Cardiac muscle cell (in vitro differentiated cells and primary cell): ENCODE data around the gene SRI. TPM values are rescaled to one million over a fixed set of nuclear protein-coding genes. Genes with fewer than 3 reads are reported as not detected.

Experiments used
- DNase-seq, 2 donors: peaks; one replicate each; pipeline versions ENCODE4 v3.0.0 to v3.0.0-alpha.2; 2010 to 2017; ENCODE audit warnings: low read depth in 1 of 2, low spot score in 1 of 2
- H3K27ac ChIP-seq: fragments of 200-600 bp; sonication (generic); 2 replicates; pipeline ENCODE4 v1.5.1; 2016
- H3K27me3 ChIP-seq: fragments of 200-600 bp; sonication (generic); 2 replicates; pipeline ENCODE4 v1.6.0; 2016; ENCODE audit warnings: control low read depth
- H3K36me3 ChIP-seq: fragments of 200-600 bp; sonication (generic); 2 replicates; pipeline ENCODE4 v1.5.1; 2016; ENCODE audit warnings: control low read depth
- H3K4me1 ChIP-seq: fragments of 200-600 bp; sonication (generic); 2 replicates; pipeline ENCODE4 v1.8.1; 2017; ENCODE audit warnings: low read depth, mild to moderate bottlenecking, mixed run types
- H3K4me3 ChIP-seq: fragments of 200-600 bp; sonication (generic); 2 replicates; pipeline ENCODE4 v1.5.1; 2016; ENCODE audit warnings: mild to moderate bottlenecking
- H3K9me3 ChIP-seq: fragments of 200-600 bp; sonication (generic); 2 replicates; pipeline ENCODE4 v1.5.1; 2017; ENCODE audit warnings: low read depth, mild to moderate bottlenecking, control low read depth
- polyA plus RNA-seq: library from polyadenylated mRNA; unstranded; fragments of >200 nt; fragmentation: Nextera tagmentation; extraction: Ambion mirVana; gene quantifications from 2 replicates; pipeline ENCODE4 v1.2.1, GENCODE V29; 2016
- total RNA-seq: library from RNA; depleted of rRNA; stranded (reverse); fragments of >200 nt; gene quantifications from 2 replicates; pipeline ENCODE4 v1.2.3, GENCODE V29; 2016
- TF ChIP-seq, protein P1 (sequence below): IDR thresholded peaks from 2 replicates; pipeline ENCODE4 v1.5.1; 2012; ENCODE audit warnings: low read depth, mild to moderate bottlenecking, low read length

Gene SRI
- total and polyA plus RNA-seq, 2 experiments from 2014 or later = 115 to 348 TPM

DNA sequence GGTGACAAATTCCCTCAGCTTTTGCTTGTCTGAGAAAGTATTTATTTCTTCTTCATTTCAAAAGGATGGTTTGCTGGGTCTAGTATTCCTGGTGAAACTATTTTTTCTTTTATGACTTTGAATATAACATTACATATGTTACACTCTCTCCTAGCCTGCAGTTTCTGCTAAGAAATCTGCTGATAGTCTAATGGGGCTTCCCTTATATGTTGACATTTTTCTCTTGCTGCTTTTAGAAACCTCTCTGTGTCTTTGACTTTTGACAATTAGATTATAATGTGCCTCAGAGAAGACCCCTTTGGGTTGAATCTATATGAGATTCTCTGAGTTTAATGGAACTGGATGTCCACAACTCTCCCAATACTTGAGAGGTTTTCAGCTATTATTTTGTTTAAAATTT lies 33.8 kb upstream of the SRI start:
- DNase-seq = no peak

DNA sequence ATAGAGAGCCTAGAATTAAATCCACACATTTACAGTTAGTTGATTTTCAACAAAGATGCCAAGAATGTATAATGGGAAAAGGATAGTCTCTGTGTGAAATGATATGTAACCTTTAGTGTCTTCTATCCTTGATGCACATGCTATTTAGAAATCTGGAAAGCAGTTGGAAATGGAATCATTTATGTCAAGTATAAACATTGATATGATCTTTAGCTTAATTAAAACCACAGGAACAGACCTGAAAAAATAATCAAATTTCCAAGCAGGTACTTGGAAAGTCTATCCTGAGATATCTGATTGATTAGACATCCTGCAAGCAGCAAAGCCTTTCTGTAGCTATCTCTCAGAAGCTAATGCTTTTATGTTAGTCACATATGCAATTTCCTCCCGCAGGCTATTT lies 24.4 kb upstream of the SRI start:
- Histone ChIP-seq H3K27me3 (no peaks in the 10 kb centered on the region), H3K4me3 (no peak overlapping the region), H3K27ac (no peak overlapping the region), H3K36me3 (no peaks in the 10 kb centered on the region), H3K9me3 (no peaks in the 10 kb centered on the region), H3K4me1 (no peaks in the 10 kb centered on the region)
- TF ChIP-seq, protein P1, sequence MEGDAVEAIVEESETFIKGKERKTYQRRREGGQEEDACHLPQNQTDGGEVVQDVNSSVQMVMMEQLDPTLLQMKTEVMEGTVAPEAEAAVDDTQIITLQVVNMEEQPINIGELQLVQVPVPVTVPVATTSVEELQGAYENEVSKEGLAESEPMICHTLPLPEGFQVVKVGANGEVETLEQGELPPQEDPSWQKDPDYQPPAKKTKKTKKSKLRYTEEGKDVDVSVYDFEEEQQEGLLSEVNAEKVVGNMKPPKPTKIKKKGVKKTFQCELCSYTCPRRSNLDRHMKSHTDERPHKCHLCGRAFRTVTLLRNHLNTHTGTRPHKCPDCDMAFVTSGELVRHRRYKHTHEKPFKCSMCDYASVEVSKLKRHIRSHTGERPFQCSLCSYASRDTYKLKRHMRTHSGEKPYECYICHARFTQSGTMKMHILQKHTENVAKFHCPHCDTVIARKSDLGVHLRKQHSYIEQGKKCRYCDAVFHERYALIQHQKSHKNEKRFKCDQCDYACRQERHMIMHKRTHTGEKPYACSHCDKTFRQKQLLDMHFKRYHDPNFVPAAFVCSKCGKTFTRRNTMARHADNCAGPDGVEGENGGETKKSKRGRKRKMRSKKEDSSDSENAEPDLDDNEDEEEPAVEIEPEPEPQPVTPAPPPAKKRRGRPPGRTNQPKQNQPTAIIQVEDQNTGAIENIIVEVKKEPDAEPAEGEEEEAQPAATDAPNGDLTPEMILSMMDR = no peak
- no peak for DNase-seq

More for the DNA sequence above, 33.8 kb upstream of the SRI start:
- TF ChIP-seq, protein P1 = no peak
- Histone ChIP-seq H3K27ac (no peak overlapping the region), H3K36me3 (no peaks in the 10 kb centered on the region), H3K27me3 (no peaks in the 10 kb centered on the region), H3K9me3 (no peaks in the 10 kb centered on the region), H3K4me3 (no peak overlapping the region), H3K4me1 (no peaks in the 10 kb centered on the region)

DNA sequence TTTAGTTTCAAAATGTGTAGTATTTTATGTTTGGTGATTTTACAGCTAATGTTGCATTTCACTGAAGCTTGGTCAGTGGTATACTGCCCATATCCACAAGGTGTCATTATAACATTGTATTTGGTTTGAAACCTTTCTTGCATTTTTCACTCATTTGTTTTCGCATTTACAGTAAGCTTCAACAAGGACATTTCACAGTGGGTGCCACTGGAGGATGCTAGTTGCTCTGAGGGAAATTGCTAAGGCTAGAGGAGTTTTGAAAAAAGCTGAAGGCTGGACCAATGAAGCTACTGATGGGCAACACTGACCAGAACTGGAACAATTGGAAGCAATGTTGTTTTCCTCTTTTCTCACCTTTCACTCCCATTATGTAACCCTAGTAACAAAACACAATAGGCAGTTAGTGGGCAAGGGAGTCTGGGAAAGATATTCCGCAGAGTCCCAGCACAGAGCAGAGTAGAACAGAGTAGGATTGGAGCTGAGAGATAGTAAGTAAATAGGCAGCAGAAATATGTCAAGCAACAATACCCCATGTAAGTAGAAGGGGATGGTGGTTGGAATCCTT lies 23.6 kb upstream of the SRI start:
- H3K4me3 ChIP-seq = no peak overlapping the region
- H3K27ac ChIP-seq = no peak overlapping the region
- peak; percentile 54 to 81 for DNase-seq
- no peaks in the 10 kb centered on the region for H3K27me3 ChIP-seq
- H3K9me3 ChIP-seq = no peaks in the 10 kb centered on the region
- no peaks in the 10 kb centered on the region for H3K4me1 ChIP-seq
- no peaks in the 10 kb centered on the region for H3K36me3 ChIP-seq
- TF ChIP-seq, protein P1 = peak; percentile 86

DNA sequence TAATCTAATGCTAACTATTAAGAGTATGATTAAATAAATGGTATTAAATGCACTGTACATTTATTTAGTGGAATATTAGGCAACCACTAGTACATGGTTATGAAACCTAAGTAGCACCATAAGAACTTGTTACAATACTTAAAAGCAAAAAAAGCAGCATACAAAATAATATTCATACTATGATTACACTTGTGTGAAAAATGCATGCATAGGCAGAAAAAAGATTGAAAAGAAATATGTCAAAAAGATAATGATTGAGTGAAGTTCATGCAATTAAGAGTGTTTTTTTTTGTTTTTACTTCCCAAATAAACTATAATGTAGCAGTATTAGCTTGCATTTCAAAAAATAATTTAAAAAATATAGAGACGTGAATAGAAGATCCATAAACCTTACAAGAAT lies 20.0 kb upstream of the SRI start:
- Histone ChIP-seq H3K4me3 (no peak overlapping the region), H3K9me3 (no peaks in the 10 kb centered on the region), H3K36me3 (no peaks in the 10 kb centered on the region), H3K27me3 (no peaks in the 10 kb centered on the region), H3K4me1 (no peaks in the 10 kb centered on the region), H3K27ac (no peak overlapping the region)
- no peak for DNase-seq
- TF ChIP-seq, protein P1 = no peak

DNA sequence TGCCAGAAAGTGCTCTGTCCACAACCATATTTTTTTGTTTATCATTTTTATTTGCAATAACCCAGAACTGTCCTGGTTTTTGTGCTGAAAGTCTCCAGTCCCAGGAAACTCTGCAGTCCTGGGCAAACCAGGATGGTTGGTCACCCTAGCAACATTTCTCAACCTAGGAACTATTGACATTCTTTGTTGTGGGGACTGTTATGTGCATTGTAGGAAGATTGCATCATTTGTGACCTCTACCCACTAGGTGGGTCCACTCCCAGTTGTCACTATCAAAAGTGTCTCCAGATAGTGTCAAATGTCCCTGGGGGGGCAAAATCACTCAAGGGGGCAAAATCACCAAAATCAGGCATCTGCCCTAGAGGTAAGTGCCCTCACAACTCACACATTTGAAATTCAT lies 14.0 kb upstream of the SRI start:
- H3K27ac ChIP-seq = no peak overlapping the region
- H3K36me3 ChIP-seq = no peaks in the 10 kb centered on the region
- no peak overlapping the region for H3K4me3 ChIP-seq
- no peaks in the 10 kb centered on the region for H3K4me1 ChIP-seq
- TF ChIP-seq, protein P1 = no peak
- no peaks in the 10 kb centered on the region for H3K27me3 ChIP-seq
- no peak for DNase-seq
- no peaks in the 10 kb centered on the region for H3K9me3 ChIP-seq
